HK-2 (cell line): ENCODE data around the gene TAS1R2.

Experiments
- DNase-seq: peaks from one replicate; pipeline ENCODE4 v3.0.0-alpha.2; 2018; ENCODE audit not compliant: unreplicated experiment

Gene TAS1R2

DNA sequence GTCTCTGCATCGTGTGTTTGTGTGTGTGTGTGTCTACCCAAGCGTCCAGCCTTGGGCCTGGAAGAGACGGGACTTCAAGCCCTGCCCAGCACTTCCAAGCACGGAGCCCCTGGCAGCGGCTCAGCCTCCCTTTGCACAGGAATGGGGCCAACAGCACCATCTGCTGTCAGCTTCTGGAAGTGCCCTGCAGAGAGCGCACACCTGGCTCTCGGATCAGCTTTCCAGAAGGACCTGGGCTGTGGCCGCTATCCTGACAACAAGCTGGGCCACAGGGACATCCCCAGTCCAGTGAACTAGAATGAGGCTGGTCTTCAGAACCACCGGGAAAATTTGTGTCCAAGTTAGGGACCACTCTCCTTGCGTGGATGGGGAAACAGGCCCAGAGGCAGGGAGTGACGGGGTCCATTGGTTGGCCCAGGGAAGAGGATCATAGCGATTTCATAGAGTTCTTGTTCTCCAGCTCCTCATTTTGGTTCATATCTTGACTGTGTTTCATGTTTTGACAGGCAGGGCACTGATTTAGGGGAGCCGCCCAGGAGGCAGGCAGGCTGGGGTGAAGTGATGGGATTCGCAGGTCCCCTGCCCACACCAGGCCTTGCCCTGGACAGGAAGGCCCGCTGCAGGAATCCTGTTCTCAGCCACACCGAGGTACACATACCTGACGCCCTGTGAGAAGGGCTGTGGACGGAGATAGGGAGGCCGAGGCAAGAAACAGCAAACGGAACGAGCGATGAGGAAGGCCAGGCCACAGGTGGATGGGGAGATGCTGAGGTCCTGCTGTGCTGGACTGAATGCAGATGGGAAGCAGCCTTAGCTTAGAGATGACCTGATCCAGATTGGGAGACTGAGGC lies 38.4 kb downstream of the TAS1R2 start:
- DNase-seq, result peak; percentile 81

DNA sequence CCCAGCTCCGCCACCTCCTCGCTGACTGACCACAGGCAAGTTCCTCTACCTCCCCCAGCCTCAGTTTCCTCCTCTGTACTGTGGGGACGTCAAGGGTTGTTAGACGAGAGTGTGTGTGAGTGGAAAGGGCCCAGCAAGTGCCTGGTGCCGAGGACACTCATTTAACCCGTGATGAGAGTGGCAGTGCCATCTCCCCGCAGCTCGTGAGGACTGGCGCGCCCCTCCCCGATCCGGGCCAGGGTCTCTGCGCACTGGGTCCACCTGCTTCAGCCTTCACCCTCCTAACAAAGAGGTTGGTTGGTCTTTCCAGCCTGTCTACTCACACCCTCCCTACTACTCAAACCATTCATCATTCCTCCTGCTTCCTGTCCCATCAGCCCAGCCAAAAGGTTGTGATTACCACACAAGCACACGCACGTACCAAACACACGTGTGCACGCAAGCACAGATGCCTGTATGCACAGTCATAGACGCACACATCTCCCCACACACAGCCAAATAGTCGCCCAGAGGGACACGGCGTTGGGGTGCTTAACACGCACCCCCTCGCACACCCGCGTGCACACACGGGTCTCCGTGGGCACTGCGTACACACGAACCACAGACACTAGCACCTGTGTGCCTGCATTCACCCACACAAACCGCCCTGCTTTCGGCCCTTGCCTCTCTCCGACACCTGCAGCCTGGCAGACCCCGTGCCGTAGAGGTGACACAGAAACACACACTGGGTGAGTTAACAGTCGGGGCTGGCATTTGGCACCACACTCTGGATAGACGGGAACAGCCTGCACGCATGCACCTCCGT lies 39.3 kb downstream of the TAS1R2 start:
- no peak for DNase-seq

DNA sequence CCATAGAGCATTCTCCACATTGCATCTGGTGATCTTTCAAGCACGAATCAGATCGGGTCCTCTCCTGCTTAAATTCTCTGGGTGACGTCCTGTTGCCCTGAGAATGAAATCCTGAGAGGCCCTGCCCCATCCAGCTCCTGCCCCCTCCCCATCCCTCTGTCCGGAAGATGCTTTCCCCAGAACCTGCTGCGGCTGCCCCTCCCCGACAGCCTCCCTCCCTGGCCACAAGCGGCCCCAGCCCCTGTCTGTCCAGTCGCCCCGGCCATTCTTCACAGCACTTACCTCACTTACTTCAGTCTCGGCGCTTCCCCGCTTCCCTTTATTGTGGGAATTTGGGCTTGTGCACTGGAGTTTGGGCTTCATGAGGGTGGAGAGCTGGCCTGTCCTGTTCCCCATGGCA lies 40.3 kb downstream of the TAS1R2 start:
- no peak for DNase-seq

DNA sequence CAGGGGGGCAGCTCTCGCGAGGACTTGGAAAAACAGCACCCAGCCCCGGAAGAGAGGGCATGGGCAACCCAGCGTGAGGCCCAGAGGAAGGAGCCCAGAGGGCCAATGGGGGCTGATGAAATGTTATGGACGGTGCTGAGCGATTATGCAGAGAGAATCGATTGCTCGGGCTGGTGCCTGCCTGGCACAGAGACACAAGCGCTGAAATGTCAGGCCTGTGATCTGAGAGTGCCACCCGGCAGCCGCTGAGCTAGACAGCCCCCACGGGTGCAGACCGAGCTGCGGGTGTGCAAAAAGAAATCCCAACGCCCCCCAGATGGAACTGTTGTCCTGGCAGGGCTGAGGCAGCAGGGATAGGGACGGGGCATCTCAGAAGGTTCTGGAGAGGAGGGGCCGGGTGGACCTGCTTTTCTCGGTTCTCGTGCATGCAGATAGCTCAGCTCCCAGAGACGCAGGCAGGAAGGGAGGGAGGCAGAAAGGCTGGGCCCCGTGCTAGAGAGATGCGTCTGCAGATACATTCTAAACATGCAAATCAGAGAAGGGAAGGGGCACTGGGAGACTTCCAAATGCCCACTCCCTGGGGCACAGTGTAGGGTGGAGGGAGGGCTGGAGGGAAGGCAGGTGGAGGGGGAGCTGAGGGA lies 41.5 kb downstream of the TAS1R2 start:
- no peak for DNase-seq

DNA sequence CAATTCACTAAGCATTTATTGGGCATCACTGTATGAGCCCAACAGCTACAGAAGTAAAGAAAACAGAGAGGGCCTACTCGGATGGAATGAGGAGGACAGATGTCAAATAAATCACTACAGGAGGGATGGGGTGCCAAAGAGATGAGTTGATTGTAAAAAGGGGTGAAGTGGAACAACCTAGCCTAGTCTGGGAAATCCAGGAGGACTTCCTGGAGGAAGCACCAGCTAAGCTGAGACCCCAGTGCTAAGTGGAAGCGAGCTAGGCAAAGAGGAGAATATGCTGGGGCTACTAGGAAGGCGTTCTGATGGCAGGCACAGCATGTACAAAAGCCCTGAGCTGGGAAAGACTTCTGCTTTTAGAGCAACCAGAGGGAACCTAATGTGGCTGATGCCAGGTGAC lies 42.1 kb downstream of the TAS1R2 start:
- DNase-seq, result no peak

DNA sequence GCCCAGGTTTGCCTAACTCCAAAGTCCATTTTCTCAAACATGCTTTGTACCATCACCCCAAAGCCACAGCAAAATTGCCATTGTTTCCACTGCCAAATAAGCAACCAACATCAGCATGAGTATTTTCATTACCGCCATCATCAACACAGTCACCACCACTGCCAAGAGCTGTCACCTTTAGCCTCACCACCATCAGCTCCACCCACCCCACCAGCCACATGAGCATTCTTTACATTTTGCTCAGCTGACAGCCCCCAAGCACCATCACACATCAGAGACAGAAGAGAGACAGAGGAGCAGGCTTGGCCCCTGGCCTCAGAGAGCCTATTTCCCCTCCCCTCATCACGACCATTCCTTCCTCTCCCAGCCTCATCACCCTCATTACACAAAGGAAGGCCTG lies 42.7 kb downstream of the TAS1R2 start:
- DNase-seq, result no peak

DNA sequence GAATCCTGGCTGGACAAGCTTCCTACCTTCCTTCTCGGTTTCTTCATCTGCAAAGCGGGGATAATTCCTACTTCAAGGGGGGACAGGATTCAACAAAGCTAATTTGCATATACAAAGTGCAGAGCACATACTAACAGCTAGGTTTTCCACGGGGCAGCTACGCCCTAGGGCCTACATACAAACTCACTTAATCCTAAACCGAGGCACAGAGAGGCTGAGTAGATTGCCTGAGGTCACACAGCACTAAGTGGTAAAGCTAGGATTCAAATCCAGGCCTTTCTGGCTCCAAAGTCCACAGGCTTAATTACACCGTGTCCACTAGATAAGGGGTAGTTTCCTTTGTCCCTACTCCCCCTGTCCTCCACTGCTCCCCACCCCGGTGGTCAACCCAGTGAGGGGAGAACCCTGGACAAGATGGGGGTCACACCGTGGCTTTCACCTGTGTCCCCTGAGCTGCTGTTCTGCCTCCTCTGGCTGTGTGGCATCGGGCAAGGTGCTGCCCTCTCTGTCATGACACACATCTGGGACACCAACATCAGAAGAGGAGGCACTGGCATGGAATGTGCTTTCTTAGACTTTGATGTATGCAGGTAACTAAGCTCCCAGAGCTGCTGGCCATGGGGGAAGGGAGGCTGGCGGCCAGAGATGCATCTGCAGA lies 44.5 kb downstream of the TAS1R2 start:
- no peak for DNase-seq

DNA sequence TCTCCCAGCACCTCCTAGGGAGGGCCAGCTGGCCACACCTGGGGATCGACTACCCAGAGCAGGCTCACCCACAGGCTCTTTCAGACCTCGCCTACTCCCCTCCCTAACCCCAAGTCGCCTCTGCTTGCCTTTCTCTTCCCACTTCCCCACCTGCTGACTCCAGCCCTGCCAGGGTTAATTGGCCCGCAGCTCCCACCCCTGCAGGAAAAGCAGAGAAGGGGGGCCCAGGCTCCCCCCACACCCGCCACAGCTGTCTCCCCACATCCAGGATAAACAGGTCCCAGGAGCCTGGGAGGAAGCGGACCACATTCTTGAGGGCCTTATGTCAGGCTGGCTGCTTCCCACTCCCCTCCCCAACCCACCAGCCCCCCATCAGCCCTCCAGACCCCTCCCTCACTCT lies 45.0 kb downstream of the TAS1R2 start:
- DNase-seq, result no peak

DNA sequence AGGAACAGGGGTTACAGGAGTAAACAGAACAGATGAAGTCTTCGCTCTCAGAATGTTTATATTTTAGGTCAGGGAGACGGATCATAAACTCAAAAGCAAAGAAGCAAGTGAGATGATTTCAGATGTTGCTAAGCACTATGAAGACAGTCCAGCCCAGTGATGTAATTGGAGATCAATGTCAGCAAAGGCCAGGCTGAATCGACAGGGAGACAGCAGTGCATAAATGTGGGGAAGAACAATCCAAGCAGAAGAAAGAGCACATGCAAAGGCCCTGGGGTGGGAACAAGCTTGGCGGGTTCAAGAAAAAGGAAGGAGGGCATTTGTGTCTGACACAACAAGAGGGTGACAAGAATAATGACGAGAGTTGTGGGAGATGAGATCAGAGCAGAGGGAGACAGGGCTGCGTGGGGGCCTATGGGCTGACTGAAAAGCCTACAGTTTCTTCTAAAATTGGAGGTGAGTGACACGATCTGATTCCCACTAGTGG lies 47.0 kb downstream of the TAS1R2 start:
- DNase-seq, result no peak

DNA sequence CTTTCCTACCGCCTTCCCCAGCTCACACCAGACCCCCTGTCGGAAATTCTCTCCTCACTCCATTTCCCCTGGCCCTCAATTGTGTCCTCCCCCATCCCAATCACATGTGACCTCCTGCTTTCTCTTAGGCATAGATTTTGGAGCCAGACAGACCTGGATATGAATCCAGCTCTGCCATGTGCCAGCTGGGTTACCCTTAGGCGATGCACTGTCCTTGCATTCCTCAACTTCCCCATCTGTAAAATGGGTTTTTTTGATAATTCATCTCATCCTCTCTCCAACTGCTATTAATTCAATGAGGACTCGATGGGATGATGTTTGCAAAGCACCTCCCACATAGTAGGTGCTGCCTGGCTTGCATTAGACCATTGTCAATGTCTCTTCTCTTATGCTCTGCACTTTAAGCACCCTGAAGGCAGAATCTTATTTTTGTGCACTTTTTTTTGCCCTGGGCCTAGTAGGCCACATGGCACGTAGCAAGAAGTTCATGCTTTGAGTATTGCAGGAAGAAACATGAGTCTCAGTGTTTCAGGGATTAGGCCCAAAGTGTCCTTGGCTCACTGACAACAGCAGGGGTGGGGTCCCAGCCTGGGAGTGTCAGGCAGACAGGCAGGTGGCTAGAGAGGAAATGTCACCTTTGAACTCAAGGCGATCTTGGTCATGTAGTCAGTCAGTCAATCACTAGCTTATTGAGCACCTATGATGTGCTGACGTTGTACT lies 47.6 kb downstream of the TAS1R2 start:
- no peak for DNase-seq

DNA sequence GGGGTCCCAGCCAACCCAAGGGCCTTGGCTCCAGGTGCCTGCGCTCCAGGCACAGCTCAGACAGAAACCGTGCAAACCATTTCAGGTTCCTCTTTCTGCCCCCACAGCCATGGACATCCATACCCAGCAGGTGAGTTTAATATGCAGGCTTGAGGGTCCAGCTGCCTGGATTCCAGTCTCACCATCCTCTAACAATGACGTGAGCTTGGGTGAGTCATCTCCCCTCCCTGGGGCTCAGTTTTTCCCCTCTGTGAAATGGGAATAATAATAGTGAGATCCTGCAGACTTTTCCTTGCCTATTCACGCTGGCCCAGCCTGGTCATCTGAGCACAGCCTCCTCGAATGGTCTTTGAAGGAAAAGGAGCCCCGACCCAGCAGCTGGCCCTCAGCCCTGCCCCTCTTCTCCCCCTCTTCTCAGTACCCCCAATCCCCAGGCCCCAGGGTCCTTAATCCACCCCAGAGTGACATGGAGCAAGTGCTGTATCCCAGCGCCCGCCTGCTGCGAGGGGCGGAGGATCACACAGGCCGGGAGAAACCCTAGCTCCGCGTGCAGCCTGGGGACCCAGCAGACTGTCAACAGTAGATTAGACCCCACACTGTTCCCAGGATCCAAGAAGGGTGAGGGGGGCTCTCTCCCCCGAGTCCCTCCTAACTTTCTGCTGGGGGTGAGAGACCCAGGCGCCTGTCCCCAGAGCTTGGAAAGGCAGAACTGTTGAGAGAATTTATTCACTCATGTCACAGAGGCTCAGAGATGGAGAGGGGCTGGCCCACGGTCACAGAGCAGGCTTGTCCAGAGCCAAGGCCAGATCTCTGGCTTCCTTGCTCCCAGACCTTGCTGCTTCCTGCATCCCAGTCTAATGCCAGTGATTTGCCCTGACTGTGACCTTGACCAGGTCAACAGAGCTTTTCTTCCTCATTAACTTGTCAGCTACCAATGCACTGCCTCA lies 49.2 kb downstream of the TAS1R2 start:
- DNase-seq, result no peak

DNA sequence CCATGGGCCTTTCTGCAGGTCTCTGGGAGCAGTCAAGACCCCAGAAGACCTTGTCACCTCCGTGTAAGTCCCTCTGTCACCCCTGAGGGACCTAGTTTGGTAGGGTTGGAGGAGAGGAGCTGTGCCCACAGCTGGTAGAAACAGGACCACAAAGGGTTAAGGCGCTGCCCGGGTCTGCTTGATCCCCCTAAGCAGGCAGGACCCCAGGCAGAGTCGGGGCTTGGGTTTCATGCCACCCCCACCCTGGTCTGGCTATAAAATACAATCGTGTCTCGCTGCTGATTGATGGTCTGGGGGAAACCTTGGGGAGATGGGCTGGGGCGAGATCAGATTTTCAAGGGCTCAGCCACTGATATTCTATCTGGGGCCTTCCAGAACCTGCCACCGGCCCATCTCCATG lies 50.9 kb downstream of the TAS1R2 start:
- DNase-seq, result no peak

DNA sequence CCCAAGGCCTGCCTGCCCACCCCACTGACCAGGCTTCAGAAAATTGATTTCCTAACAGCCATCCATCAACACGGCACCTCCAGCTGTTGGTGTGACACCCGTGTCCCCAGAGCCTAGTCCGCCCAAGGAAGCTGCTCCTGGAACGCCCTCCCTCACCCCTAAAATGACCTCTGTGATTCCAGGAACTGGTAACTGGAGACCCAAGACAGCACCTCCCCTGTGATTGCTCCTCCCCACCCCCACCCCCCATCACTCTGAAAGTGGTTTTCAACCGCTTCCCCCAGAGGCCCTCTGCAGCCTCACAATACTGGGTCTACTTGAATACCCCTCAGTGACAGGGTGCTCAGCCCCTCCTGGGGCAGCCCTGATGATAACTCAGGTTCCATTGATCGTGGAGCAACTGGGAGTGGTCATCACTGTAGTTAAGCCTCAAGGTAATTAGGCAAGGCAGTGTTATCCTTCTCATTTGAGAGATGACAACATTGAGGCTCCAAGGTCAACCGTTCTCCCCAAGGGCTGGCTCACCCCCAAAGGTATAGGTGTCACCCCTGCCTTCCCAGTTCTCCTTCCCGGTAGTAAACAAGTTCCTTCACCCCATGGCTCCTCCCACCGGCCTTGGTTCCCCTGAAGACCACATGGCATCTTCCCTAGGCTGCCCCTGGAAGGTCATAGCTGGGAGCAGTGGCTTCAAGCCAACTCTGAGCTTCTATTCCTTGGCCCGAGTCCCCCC lies 52.0 kb downstream of the TAS1R2 start:
- no peak for DNase-seq

DNA sequence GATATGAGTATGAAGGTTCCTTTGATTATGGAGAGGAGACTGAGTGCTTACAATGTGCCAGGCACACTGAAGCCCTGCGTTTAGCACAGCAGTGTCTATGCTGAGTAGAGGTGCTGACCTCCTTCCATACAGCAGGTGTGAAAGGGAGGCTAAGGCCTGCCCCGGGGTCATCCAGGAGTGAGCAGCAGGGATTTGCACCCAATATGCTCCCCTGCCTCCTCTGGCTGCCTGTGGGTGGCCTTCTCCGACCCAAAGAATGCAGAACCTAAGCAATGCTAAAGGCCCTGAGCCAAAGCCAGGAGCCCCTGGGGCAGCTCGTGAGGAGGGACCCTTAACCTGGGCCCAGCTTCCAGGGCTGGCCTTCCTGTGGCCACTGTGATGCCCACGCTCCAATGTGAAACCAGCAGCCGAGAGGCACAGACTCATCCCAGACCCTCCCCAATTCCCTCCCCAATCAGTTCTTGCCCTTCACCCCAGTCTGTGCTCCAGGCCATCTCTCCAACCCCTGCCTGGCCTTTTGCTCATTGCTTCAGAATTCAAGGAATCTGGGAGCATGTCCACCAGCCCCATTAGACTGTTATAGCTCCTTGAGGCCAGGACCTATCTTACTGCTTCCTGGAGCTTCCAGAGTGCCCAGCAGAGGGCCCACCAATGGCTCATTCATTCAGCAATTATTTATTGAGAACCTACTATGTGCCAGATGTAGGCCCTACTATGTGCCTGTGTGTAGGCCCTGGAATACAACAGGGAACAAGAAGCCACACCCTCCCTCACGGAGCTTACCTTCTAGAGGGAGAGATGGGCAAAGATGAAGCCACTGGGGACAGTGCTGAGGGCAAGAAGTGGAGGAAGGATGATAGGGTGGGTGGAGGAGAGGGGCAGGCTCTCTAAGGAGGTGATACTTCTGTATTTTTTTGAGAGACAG lies 53.3 kb downstream of the TAS1R2 start:
- no peak for DNase-seq

DNA sequence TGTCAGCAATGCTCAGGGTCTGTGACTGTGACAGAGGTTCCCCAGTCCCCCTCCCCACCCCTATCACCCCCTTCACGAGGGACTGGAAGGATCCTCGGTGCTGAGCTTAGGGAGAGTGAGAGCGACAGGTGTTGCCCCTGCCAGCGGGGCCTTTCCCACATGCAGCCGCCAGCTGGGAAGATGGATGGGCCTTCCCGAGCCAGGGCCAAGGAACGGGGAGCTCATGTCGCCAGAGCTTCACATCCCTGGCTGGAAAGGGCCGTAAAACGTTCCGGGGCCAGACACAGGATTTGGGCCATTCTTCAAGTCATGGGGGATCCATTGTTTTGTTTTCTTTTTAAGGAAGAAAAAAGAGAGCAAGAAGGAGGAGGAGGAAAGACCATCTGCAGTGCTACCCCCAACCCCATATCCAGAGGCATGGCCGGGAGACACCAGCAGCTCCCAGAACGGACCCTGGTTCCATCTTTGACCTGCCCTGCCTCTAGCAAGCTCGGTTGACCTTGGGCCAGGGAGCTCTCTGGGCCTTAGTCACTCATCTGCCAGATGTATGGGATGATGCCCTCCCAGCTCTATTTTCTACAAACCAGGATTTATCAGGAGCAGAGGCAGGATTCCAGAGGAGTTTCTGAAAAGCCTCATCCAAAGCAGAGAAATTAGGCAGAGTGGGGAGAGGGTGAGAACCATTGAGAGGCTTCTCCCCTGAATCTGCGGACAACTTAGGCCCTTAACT lies 54.1 kb downstream of the TAS1R2 start:
- DNase-seq, result no peak

DNA sequence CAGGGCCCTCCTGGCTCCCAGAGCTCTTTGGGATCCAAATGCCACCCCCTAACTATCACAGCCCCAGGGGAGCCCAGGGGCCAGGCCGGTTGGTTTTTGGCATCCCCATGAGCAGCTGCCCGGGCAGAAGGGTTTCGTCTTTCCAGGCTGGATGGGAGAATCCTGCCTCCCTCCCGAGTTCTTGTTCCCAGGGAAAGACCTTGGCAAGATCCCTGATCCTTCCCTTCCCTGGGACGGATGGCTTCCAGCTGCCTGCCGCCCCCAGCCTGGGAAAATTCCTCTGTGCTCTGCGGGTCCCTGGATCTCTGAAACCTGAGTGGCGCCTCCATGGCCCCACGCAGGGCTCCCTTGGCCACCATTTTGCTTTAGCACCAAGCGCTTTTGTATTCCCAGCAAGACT lies 55.6 kb downstream of the TAS1R2 start:
- no peak for DNase-seq

DNA sequence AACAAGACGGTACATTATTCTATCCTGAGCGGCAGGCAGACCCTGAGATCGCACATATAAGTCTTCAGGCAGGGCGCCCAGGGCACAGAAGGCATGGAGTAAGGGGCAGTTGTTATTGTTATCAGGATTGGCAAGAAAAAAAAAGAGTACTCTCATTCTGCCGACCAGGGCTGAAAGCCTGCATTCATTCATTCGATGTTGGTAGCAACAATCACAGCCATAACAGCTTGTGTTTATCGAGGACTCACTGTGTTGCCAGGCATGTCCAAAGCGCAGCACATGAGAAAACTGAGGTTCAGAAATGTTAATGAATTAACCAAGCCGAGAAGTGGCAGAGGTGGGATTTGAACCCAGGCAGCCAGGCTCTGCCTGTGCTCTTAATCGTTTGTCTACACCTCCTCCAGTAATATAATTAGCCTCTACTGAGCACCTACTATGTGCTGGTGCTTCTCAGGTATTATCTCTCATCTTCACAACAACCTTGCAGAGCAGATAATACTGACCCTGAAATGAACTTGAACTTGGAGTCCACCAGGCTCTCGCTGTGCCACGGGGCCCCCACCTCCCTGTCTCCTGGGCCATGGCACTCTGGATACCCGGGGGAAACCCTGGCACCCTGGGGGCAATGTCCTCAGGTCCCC lies 56.2 kb downstream of the TAS1R2 start:
- DNase-seq, result no peak
